Measurements from ENCODE around the gene TCP11L1. TPM values are rescaled to one million over a fixed set of nuclear protein-coding genes. Genes with fewer than 3 reads are reported as not detected.

Gene TCP11L1
- total RNA-seq, 1 donor from 2014 or later = 15.7 TPM

DNA sequence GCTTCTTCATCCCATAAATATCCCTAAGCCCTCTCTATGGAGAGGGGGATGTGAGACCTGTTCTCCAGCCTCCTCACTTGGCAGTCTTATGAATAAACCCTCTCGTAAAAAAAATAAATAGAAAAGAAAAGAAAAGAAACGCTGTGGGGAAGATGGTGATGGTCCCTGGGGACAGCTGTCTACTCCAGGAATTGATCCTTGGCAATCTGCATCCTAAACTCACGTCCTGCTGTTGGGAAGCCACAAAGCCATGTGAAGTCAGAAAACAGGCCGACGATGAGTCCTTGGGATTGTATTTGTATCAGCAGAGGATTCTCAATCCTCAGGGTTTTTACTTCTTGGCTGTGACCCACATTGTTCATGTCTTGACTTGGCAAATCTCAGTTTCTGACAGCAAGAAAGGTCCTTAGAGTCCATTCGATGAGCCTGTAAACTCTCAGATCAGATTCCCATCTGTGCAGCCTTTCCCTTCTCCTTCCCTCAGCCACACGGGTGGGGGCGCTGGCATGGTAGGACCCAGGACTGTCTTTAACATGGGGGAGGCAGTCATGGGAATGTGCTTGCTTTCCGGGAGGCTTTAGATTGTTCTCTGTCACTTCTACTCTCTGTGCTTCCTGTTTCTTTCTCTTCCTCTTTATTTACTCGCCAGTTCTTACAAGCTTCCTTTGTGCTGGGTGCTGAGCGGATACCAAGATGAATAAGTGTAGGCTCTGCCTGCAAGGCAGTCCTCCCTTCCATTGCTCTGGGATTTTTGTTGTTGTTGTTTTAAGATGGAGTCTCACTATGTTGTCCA is 24.9 kb downstream of the TCP11L1 start:
- TF ChIP-seq, protein P1, sequence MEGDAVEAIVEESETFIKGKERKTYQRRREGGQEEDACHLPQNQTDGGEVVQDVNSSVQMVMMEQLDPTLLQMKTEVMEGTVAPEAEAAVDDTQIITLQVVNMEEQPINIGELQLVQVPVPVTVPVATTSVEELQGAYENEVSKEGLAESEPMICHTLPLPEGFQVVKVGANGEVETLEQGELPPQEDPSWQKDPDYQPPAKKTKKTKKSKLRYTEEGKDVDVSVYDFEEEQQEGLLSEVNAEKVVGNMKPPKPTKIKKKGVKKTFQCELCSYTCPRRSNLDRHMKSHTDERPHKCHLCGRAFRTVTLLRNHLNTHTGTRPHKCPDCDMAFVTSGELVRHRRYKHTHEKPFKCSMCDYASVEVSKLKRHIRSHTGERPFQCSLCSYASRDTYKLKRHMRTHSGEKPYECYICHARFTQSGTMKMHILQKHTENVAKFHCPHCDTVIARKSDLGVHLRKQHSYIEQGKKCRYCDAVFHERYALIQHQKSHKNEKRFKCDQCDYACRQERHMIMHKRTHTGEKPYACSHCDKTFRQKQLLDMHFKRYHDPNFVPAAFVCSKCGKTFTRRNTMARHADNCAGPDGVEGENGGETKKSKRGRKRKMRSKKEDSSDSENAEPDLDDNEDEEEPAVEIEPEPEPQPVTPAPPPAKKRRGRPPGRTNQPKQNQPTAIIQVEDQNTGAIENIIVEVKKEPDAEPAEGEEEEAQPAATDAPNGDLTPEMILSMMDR (IDR thresholded peaks at IDR 0.05) = no peak
- ATAC-seq = peak; percentile 60

DNA sequence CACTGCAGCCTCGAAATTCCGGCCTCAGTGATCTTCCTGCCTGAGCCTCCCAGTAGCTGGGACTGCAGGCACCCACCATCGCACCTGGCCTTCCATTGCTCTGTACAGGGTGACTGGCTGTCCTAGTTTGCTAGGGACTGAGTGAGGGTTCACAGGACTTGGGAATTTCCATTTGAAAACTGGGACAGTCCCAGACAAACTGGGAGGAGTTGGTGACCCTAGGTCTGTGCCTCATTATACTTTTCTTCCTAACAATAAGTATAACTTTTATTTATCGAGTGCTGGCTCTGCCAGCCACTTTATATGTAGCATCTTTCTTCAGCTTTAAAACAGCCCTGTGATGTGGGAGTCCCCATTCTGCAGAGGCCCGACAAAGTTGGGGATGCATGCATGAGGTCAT is 25.5 kb downstream of the TCP11L1 start:
- DNase-seq (no peak), ATAC-seq (no peak)
- no peaks in the 10 kb centered on the region for H3K9me3 ChIP-seq
- intact Hi-C loops (cut with DNase I) = loop anchor here (5.0 kb wide), 1 partner anchor 103 kb away; no protein-coding TSS in a partner anchor
- no peaks in the 10 kb centered on the region for H3K4me1 ChIP-seq
- TF ChIP-seq, protein P1 (IDR thresholded peaks at IDR 0.05) = no peak
- no peak overlapping the region for H3K4me3 ChIP-seq
- H3K27me3 ChIP-seq = no peaks in the 10 kb centered on the region
- H3K27ac ChIP-seq = no peak overlapping the region
- peaks cover 69% of the 10 kb centered on the region for H3K36me3 ChIP-seq

More for the DNA sequence above, 24.9 kb downstream of the TCP11L1 start:
- no peak overlapping the region for H3K4me3 ChIP-seq
- H3K27ac ChIP-seq = no peak overlapping the region
- H3K27me3 ChIP-seq = no peaks in the 10 kb centered on the region
- no peaks in the 10 kb centered on the region for H3K9me3 ChIP-seq
- H3K4me1 ChIP-seq = no peaks in the 10 kb centered on the region
- intact Hi-C loops (cut with DNase I) = loop anchor here (5.0 kb wide), 1 partner anchor 102 kb away; no protein-coding TSS in a partner anchor
- DNase-seq = no peak
- H3K36me3 ChIP-seq = peaks cover 69% of the 10 kb centered on the region

DNA sequence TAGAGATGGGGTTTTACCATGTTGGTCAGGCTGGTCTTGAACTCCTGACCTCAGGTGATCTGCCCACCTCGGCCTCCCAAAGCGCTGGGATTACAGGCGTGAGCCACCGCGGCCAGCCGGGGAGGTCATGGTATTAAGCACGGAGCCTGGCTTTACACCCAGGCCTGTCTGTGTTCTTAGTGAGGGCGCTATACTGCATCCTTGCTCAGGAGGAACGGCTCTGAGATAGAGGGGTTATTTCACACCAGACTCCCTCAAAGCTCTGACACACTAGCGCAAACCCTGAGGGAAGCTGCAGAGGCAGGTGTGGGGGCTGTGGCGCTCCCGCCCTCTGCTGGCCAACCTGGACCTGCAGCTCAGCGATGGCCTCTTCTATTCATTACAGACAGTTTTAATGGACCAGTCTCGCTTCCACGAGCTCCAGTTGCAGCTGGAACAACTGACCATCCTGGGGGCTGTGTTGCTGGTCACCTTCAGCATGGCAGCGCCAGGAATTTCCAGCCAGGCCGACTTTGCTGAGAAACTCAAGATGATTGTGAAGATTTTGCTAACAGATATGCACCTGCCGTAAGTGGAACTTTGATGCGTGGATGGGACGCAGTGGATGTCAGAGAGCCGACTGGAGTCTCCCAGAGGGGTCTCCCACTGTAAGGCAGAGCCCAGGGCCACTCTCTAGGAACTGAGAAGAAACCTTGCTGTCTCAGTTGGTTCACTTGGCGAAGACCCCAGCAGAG is 26.2 kb downstream of the TCP11L1 start:
- Histone ChIP-seq H3K4me3 (no peak overlapping the region), H3K36me3 (peaks cover 67% of the 10 kb centered on the region), H3K27ac (no peak overlapping the region), H3K9me3 (no peaks in the 10 kb centered on the region), H3K4me1 (no peaks in the 10 kb centered on the region), H3K27me3 (no peaks in the 10 kb centered on the region)
- ATAC-seq (peak; percentile 92), DNase-seq (peak; percentile 84)
- intact Hi-C loops (cut with DNase I) = no loop called here
- TF ChIP-seq, protein P1 (IDR thresholded peaks at IDR 0.05) = peak; percentile 85

DNA sequence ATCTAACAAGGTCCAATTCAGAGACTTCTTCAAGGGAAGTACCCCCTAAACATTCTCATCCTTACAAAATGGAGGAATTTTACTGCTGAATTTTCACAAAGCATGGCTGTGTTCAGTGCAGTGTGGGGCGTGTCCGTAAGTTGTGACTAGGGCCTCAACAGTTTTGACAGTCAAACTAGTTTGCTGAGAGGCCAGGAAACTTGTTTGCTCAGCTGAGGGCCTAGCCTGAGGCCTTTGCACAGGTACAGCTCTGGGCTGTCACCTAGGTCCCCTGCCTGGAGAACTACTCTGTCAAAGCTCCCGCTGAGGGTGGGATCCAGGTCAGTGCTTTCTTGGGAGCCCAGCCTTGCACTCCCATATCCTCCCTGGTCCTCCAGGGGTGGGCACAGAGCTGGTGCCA is 27.9 kb downstream of the TCP11L1 start:
- Histone ChIP-seq H3K4me1 (no peaks in the 10 kb centered on the region), H3K4me3 (no peak overlapping the region), H3K9me3 (no peaks in the 10 kb centered on the region), H3K27ac (no peak overlapping the region), H3K27me3 (no peaks in the 10 kb centered on the region), H3K36me3 (peaks cover 60% of the 10 kb centered on the region)
- no peak for DNase-seq
- TF ChIP-seq, protein P1 (IDR thresholded peaks at IDR 0.05) = no peak
- intact Hi-C loops (cut with DNase I) = no loop called here
- no peak for ATAC-seq

DNA sequence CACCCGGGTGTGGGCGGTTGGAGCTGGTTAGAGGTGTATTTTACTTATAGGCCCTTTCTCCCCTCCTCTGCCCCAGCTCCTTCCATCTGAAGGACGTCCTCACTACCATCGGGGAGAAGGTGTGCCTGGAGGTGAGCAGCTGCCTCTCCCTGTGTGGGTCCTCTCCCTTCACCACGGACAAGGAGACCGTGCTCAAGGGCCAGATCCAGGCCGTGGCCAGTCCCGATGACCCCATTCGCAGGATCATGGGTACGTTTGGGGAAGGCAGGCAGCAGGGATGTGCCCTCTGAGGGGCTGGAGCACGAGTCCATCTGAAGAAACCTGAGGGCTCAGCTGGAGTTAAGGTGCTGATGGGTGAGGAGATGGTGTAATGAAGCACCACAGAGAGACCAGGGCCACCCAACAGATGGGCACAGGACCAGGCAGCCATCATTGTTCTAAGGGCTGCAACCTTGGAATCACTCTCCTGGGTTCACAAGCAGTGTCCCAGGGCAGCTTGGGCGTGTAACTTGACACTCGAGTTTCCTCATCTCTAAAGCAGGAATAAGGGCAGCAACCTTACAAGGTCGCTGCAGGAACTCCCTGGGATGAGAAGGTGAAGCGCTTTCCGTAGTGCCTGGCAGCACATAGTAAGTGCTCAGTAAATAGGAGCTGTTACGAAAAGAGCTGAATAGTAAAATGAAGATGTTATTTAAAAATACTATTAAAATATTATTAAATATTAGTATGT is 29.4 kb downstream of the TCP11L1 start:
- H3K27me3 ChIP-seq = no peaks in the 10 kb centered on the region
- no peak for DNase-seq
- H3K36me3 ChIP-seq = peaks cover 65% of the 10 kb centered on the region
- H3K4me3 ChIP-seq = no peak overlapping the region
- no peaks in the 10 kb centered on the region for H3K4me1 ChIP-seq
- TF ChIP-seq, protein P1 (IDR thresholded peaks at IDR 0.05) = no peak
- ATAC-seq = no peak
- H3K27ac ChIP-seq = no peak overlapping the region
- H3K9me3 ChIP-seq = no peaks in the 10 kb centered on the region
- intact Hi-C loops (cut with DNase I) = no loop called here

Measured in upper lobe of right lung (tissue), 1 donor.